ENCODE data around the gene METTL22.

- TF ChIP-seq CTCF (IDR thresholded peaks at IDR 0.05; ENCODE audit: borderline replicate concordance, extremely low read depth, low read length, poor library complexity, severe bottlenecking) (no peak), EZH2 (IDR thresholded peaks at IDR 0.05; ENCODE audit: borderline replicate concordance, low read depth, low read length, severe bottlenecking) (no peak)
Measured at GRCh38 chr16:8678068-8678927, 56.8 kb downstream of the METTL22 start.

Measured in DND-41 (cell line).